ENCODE data around the gene HBEGF. TPM values are rescaled to one million over a fixed set of nuclear protein-coding genes. Genes with fewer than 3 reads are reported as not detected.

The HBEGF gene
- total RNA-seq, 1 experiment from 2014 or later = 12.3 TPM

DNA sequence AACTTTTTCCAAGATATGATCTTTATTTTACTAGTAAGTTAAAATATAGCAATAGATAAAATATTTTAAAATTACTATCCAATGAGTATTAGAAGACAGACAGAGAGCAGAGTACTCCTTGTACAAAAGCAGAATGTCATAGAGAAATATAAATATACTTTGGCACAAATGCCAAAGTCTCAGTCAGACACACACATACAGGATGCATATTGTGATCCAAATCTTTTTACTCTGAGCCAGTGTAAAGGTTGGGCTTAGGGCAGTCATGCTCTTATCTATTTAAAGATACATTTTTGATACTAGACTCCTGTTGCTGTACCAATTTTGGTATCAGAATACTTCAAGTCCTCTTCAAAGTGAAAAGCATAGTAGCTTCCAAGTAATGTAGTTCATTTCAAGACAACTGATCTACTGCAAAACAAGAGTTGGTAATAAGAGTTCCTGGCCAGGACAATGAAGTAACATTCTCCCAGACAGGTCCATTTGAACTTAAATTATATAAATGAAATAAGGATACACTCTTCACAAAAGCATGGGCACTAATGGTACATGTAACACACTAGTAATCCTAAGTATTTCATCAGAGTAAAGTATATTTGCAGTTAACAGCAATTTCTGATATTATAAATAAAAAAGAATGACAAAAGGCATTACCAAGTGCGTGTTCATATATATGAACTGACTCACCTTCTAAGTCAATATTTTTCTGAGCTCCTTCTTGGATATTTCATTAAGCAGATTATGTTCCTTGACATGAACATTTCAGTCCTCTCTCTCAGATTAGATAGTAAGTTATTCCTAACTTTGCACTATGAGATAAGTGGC, 54.0 kb downstream of the HBEGF start (continued):
- TF ChIP-seq REST (IDR thresholded peaks at IDR 0.05; ENCODE audit: low read depth) = no peak

GRCh38 chr5:140287801-140288521, 58.4 kb downstream of the HBEGF start:
- H3K4me2 ChIP-seq (ENCODE audit: low read length) = no peak overlapping the region
- RAD21 ChIA-PET (ENCODE audit: low non-redundant PET in 1 of 2, low total read pairs in 2 of 2, uncharacterized antibody in 2 of 2, unreplicated experiment in 2 of 2) = no interaction called here
- CTCF ChIA-PET = no interaction called here
- H3K36me3 ChIP-seq (ENCODE audit: control insufficient read depth in 1 of 2, insufficient read depth in 2 of 2, low read length in 2 of 2) = no peaks in the 10 kb centered on the region
- no peak overlapping the region for H3K27ac ChIP-seq (ENCODE audit: low read depth, low read length)
- H4K20me1 ChIP-seq (ENCODE audit: insufficient read depth) = peaks cover 14% of the 10 kb centered on the region; the same call in 1 of the 2 replicates
- no peak for DNase-seq (ENCODE audit: low read depth, low spot score)
- TF ChIP-seq SRF (IDR thresholded peaks at IDR 0.05; ENCODE audit: low read depth) (no peak), JUND (IDR thresholded peaks at IDR 0.05) (no peak), FOSL1 (IDR thresholded peaks at IDR 0.05; ENCODE audit: low read depth) (no peak), EZH2phosphoT487 (IDR thresholded peaks at IDR 0.05; ENCODE audit: borderline replicate concordance) (no peak), REST (IDR thresholded peaks at IDR 0.05; ENCODE audit: low read depth) (no peak)
- TF ChIP-seq, protein P1, sequence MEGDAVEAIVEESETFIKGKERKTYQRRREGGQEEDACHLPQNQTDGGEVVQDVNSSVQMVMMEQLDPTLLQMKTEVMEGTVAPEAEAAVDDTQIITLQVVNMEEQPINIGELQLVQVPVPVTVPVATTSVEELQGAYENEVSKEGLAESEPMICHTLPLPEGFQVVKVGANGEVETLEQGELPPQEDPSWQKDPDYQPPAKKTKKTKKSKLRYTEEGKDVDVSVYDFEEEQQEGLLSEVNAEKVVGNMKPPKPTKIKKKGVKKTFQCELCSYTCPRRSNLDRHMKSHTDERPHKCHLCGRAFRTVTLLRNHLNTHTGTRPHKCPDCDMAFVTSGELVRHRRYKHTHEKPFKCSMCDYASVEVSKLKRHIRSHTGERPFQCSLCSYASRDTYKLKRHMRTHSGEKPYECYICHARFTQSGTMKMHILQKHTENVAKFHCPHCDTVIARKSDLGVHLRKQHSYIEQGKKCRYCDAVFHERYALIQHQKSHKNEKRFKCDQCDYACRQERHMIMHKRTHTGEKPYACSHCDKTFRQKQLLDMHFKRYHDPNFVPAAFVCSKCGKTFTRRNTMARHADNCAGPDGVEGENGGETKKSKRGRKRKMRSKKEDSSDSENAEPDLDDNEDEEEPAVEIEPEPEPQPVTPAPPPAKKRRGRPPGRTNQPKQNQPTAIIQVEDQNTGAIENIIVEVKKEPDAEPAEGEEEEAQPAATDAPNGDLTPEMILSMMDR (IDR thresholded peaks at IDR 0.05 in 2 of 3, conservative IDR thresholded peaks at IDR 0.05 in 1 of 3; ENCODE audit: borderline replicate concordance in 1 of 3, insufficient read depth in 1 of 3, low read depth in 2 of 3, low read length in 2 of 3) = no peak
- peaks cover 87% of the 10 kb centered on the region for H3K79me2 ChIP-seq (ENCODE audit: insufficient read depth, low read length)
- no peak overlapping the region for H2AFZ ChIP-seq (ENCODE audit: low read depth, low read length, poor library complexity, severe bottlenecking)
- no peak for ATAC-seq
- intact Hi-C loops (cut with micrococcal nuclease) = no loop called here
- no peak overlapping the region for H3K4me3 ChIP-seq (replicated peaks in 1 of 2; ENCODE audit: low read depth in 1 of 2, low read length in 2 of 2)
- H3K27me3 ChIP-seq (ENCODE audit: insufficient read depth, low read length) = no peaks in the 10 kb centered on the region
- H3K4me1 ChIP-seq (ENCODE audit: control insufficient read depth in 1 of 2, insufficient read depth in 2 of 2, low read length in 2 of 2) = no peaks in the 10 kb centered on the region
- BruUV-seq (replicated peaks) = no TSS peak
- POLR2A ChIA-PET = interaction anchor here (1.3 kb wide), 1 partner anchor 24 kb away, joined by 3 read pairs; no protein-coding TSS in a partner anchor
- H3K9me3 ChIP-seq (ENCODE audit: control insufficient read depth in 1 of 2, insufficient read depth in 1 of 2, low read depth in 1 of 2, low read length in 2 of 2) = no peaks in the 10 kb centered on the region
- no peaks in the 10 kb centered on the region for H3K9me2 ChIP-seq (ENCODE audit: insufficient read depth)
- H3K9ac ChIP-seq (ENCODE audit: low read length) = no peak overlapping the region
